NCI-H1092 (cell line): Measurements from ENCODE around the gene COQ4.
"Not testable (repeated sequence)": the region's sequence is repeated elsewhere in the genome, so short reads cannot be mapped to it uniquely, and the experiment has no call there.

ENCODE experiments used
- DNase-seq: peaks from one replicate; lab custom pipeline; 2025; lab: John Stamatoyannopoulos, UW

Gene COQ4

GRCh38 chr9:128298535-128299482 is 23.8 kb upstream of the COQ4 start:
- no peak for DNase-seq

DNA sequence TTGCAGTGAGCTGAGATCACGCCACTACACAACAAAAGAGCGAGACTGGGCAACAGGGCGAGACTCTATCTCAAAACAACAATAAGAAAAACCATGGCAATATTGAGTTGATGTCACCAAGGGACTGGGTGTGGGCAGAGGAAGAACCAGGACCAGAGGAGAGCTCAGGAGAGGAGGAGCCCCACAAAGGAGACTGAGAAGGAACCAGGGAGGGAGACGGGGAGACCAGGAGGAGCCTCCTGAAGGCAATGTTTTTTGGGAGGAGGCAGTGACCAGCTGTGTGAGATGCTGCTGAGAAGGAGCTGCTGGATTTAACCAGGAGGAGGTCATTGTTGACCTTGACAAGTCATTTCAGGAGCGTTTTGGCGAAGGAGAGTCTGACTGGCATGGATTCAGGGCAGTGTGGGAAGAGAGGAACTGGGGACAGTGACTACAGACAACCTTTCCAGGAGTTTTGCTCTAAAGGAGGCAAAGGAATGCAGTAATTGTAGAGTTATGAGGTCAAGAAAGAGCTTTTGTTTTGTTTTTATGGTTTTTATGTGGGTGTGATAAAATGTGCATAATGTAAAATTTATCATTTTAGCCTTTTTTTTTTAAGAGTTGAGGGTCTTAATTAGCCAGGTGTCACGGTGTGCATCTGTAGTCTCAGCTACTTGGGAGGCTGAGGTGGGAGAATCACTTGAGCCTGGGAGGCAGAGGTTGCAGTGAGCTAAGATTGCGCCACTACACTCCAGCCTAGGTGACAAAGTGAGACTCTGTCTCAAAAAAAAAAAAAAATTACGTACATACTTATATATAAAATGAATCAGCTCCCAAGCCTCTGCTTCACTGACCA is 18.3 kb upstream of the COQ4 start:
- no peak for DNase-seq

- no peak for DNase-seq
Measured at GRCh38 chr9:128304971-128305288, 17.7 kb upstream of the COQ4 start.

DNA sequence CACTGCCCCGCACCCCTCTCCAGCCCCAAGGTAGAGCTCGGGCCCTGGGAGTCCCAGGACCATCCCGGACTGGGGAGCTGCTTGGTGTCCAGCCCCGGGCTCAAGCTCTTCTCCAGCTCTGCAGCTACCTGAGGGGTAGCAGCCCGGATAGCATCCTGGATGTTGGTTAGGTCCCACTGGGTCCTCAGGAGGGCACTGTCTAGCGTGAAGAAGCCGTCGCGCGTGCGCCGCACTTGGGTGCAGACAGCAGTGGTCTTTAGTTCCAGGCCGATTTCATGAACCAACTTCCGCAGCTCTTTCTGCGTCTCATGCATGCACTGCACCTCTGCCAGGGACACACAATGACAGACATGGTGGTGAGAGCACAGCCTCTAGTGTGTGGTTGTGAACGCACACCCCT is 13.1 kb upstream of the COQ4 start:
- no peak for DNase-seq

DNA sequence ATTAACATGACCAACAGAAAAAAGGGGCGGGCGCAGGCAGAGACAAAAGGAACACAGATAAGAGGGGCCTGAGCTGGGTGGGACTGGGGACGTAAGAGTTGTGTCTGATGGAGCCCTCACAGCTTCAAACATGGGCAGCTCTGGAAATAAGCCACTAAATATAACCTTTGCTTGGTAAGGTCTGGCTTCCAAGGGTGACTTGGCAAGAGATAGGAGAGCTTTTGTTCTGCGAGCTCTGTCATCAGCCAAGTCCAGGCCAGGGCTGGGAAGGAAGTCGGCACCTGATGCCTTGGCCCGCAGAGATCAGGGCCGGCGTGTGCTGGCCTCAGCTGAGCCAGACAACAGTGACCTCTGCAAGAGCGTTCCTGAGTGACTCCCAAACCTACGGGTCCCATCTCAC is 12.2 kb upstream of the COQ4 start:
- no peak for DNase-seq

DNA sequence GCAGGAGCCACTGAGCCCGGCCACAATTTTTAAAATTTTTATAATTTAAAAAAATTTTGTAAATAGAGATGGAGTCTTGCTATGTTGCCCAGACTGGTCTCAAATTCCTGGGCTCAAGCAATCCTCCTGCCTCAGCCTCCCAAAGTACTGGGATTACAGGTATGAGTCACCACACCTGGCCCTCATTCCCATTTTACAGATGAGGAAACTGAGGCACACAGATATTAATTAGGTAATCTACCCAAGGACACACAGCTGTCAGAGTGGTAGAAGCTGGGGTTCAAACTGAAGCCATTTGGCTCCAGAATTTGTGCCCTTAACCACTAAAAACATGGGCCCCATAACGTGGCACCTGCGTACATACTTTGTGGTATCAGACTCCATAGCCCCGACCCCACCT is 7.9 kb upstream of the COQ4 start:
- no peak for DNase-seq

DNA sequence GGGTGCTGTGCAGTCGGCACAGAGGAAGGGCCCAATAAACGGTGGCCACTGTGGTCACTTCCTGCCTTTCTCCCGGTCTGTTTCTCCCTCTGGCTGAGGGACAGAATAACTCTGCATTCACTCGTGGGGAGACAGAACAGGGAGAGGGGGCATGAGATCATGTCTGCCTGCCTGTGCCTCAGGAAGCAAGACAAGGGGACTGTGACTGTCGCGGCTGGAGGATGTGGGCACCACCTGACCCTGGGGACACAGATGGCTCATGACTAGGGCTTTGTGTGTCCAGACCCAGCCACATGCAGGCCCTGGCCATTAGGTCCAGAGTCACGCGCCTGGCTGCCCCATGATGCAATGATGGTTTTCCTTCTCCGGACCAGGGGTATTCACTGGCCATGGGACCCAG is 6.2 kb upstream of the COQ4 start:
- DNase-seq: no peak

GRCh38 chr9:128317629-128318028 is 5.0 kb upstream of the COQ4 start:
- DNase-seq: no peak

DNA sequence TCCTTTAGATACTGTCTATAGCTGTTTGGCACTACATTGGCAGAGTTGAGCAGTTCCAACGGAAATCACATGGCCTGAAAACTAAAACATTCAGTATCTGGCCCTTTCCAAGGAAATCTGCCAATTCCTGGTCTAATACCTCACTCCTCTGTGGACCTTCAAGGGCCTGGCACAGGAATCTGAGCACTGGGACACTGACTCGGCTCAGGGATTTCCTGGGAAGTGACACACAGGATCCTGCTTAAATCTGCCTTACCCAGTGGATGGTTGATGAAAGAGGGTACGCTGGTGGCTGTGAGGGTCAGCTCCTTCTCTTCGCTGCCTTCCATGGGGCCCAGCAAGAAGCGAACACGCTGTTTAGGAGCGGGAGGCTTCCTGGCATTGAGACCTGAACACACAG is 1.3 kb upstream of the COQ4 start:
- DNase-seq: no peak

- no peak for DNase-seq
Measured at GRCh38 chr9:128321879-128322403, 698 bp upstream of the COQ4 start.

DNA sequence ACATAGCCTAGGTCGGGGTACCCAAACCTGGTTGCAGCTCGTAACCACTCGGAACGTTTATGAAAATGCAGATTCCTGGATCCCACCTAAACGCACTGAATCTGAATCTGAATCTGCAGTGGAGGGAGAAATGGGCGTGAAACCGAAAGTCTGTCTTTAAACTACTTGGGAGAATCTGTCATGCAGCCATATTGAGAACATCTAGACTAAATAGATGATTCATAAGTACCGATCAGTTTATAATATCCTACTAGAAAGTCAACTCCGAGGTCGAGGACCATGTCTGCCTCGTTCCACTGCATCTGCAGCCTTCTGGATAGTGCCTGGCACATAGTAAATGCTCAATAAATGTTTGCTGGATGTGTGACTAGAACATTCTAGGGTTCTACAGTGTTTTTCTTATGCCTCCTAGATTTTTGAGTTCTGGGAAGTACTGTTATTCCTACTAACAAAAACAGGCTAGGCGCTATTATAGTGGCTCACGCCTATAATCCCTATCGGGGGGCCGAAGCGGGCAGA is 632 bp downstream of the COQ4 start:
- DNase-seq: no peak

GRCh38 chr9:128323791-128324190 is 1.2 kb downstream of the COQ4 start:
- no peak for DNase-seq

GRCh38 chr9:128324401-128324800 is 1.8 kb downstream of the COQ4 start:
- no peak for DNase-seq

DNA sequence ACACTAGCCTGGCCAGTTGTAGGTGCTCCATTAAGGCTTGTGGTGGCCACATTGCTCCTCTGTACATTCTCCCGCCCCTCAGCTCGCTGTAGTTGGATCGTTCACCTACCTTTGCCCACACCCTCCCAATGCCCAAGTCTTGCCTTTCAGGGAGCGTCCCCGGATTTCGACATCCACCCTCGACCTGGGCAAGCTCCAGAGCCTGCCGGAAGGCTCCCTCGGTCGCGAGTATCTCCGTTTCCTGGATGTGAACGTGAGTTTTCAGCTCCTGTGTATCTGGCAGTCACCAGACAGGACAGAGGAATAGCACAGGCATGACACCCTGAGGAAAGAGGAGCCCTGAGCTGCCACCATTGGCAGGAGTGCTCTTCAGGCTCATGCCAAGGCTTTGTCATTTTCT is 3.0 kb downstream of the COQ4 start:
- DNase-seq: no peak

DNA sequence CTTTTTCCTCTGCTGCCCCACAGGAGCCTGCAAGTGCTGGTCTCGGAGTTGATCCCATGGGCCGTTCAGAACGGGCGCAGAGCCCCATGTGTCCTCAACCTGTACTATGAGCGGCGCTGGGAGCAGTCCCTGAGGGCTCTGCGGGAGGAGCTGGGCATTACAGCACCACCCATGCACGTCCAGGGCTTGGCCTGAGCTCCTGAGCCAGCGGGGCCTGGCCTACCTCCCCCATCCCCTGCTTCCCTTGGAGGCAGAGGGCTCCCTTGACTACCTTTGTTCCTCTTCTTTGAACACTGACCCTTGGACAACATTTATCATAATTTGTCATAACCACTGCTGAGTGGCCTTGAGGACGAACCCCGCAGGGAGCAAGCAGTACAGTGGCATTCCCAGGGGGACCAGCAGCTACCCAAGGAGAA is 10.8 kb downstream of the COQ4 start:
- no peak for DNase-seq

- no peak for DNase-seq
Measured at GRCh38 chr9:128335161-128335560, 12.5 kb downstream of the COQ4 start.

DNA sequence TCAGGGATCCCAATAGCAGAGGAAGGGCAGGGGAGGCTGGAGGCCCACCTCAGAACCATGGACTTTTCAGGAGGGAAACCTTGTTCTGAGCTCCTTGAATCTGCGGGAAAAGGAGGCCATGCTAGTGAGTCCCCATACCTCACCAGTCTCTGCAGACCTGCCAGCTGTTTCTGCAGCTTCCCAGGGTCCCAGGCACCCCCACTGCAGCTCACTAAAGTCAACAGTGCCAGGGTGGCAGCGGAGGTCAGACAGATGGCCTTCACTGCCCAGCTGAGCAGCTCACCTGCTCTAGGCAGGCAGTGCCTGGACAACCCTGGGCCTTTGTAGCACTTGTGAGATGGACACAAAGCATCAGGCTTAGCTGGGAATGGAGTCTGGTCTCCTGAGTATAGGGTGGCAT is 13.3 kb downstream of the COQ4 start:
- DNase-seq: no peak

- DNase-seq: no peak
Measured at GRCh38 chr9:128337936-128338335, 15.3 kb downstream of the COQ4 start.

- not testable (repeated sequence) for DNase-seq
Measured at GRCh38 chr9:128338852-128339614, 16.4 kb downstream of the COQ4 start.

GRCh38 chr9:128339761-128340690 is 17.4 kb downstream of the COQ4 start, which contains the start of gene SLC27A4:
SLC27A4 (plus strand) TSS chr9:128340527; CDS start chr9:128343133, 2,606 bp downstream.
- DNase-seq: peak; percentile 62
